HG03045 (cell line): ENCODE results near the gene FBN2.

ENCODE experiments used
- ATAC-seq: cut with Tn5 transposase; IDR thresholded peaks from one replicate; pipeline ENCODE4 v1.9.1; 2021; ENCODE audit warnings: mild to moderate bottlenecking, moderate library complexity; ENCODE audit not compliant: unreplicated experiment

Gene FBN2

DNA sequence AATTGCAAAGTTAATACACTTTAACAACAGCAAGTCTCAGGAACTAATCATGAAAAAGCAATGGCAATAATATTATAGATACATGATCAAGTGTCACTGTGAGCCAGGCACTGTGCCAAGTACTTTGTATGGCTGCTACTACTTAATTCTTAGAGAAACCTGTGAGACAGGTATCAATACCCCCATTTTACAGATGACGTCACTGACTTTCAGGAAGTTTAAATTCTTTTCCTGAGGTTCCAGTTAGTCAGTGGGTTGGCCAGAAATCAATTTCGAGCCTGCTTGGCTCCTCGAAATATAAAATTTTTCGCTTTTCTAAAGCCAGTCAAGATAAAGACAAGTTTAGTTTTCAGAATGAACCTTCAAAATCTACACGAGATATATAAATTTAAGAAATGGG, 324.2 kb downstream of the FBN2 start:
- ATAC-seq: no peak

DNA sequence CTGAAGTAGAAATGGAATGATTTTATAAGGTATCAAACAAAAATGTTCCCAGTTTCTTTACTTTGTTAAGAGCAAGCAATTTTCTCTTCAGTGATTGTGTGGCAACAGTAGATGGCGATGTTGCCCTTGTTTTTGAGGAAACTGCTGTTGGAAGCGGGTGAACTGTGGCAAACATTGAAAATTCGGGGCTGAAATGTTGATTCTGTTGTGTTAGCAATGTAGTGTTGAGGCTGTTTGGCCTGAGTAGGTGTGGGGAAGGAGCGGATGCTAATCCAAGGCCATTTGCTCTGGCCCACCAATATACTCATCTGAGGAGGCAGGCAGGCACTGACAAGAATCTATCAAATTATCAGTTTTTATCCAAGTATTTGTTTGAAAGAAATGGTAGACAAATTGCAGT, 324.7 kb downstream of the FBN2 start:
- ATAC-seq: no peak

- no peak for ATAC-seq
Observed at GRCh38 chr5:128212191-128212806, 325.7 kb downstream of the FBN2 start.

GRCh38 chr5:128208436-128208835, 329.6 kb downstream of the FBN2 start:
- ATAC-seq: no peak
